ENCODE data around the gene KCNK17. TPM values are rescaled to one million over a fixed set of nuclear protein-coding genes. Genes with fewer than 3 reads are reported as not detected.

The KCNK17 gene
- total RNA-seq, 4 donors from 2014 or later: 0.67 to 2.1 (median 1.7) TPM; not detected in 1

GRCh38 chr6:39330476-39330875, 16.3 kb upstream of the KCNK17 start:
- DNase-seq: no peak
- TF ChIP-seq CTCF (IDR thresholded peaks at IDR 0.05) (no peak), POLR2A (IDR thresholded peaks at IDR 0.05) (no peak)
- no peaks in the 10 kb centered on the region for H3K27me3 ChIP-seq
- no peaks in the 10 kb centered on the region for H3K36me3 ChIP-seq
- no peaks in the 10 kb centered on the region for H3K9me3 ChIP-seq
- H3K27ac ChIP-seq: no peak overlapping the region
- H3K4me3 ChIP-seq: no peak overlapping the region
- H3K4me1 ChIP-seq: no peaks in the 10 kb centered on the region

GRCh38 chr6:39330057-39330456, 15.8 kb upstream of the KCNK17 start:
- no peak for DNase-seq
- no peaks in the 10 kb centered on the region for H3K27me3 ChIP-seq
- H3K27ac ChIP-seq: no peak overlapping the region
- H3K4me1 ChIP-seq: no peaks in the 10 kb centered on the region
- H3K9me3 ChIP-seq: no peaks in the 10 kb centered on the region
- TF ChIP-seq POLR2A (IDR thresholded peaks at IDR 0.05) (no peak), CTCF (IDR thresholded peaks at IDR 0.05) (no peak)
- H3K4me3 ChIP-seq: no peak overlapping the region
- no peaks in the 10 kb centered on the region for H3K36me3 ChIP-seq

GRCh38 chr6:39328066-39328465, 13.8 kb upstream of the KCNK17 start:
- Histone ChIP-seq H3K36me3 (no peaks in the 10 kb centered on the region), H3K27ac (no peak overlapping the region), H3K9me3 (no peaks in the 10 kb centered on the region), H3K4me3 (no peak overlapping the region), H3K27me3 (no peaks in the 10 kb centered on the region), H3K4me1 (no peaks in the 10 kb centered on the region)
- DNase-seq: no peak
- TF ChIP-seq CTCF (IDR thresholded peaks at IDR 0.05) (no peak), POLR2A (IDR thresholded peaks at IDR 0.05) (no peak)

- no peak for DNase-seq
- no peak overlapping the region for H3K4me3 ChIP-seq
- H3K36me3 ChIP-seq: no peaks in the 10 kb centered on the region
- no peak overlapping the region for H3K27ac ChIP-seq
- no peaks in the 10 kb centered on the region for H3K27me3 ChIP-seq
- no peaks in the 10 kb centered on the region for H3K9me3 ChIP-seq
- TF ChIP-seq CTCF (IDR thresholded peaks at IDR 0.05) (no peak), POLR2A (IDR thresholded peaks at IDR 0.05) (no peak)
- H3K4me1 ChIP-seq: no peaks in the 10 kb centered on the region
These were observed 13.3 kb upstream of the KCNK17 start for GRCh38 chr6:39327507-39327906.

- Histone ChIP-seq H3K36me3 (no peaks in the 10 kb centered on the region), H3K27me3 (no peaks in the 10 kb centered on the region), H3K4me1 (no peaks in the 10 kb centered on the region), H3K9me3 (no peaks in the 10 kb centered on the region), H3K27ac (no peak within 1 kb of the TSS), H3K4me3 (no peak within 1 kb of the TSS)
- TF ChIP-seq POLR2A (IDR thresholded peaks at IDR 0.05) (no peak), CTCF (IDR thresholded peaks at IDR 0.05) (no peak)
- no peak for DNase-seq
These were observed 8.2 kb upstream of the KCNK17 start, which contains the start of gene KCNK16 for GRCh38 chr6:39322306-39322850. KCNK16 (minus strand) TSS chr6:39322702; CDS start chr6:39322540, 162 bp downstream.

- TF ChIP-seq CTCF (IDR thresholded peaks at IDR 0.05) (no peak), POLR2A (IDR thresholded peaks at IDR 0.05) (no peak)
- no peak overlapping the region for H3K4me3 ChIP-seq
- no peak for DNase-seq
- no peak overlapping the region for H3K27ac ChIP-seq
- no peaks in the 10 kb centered on the region for H3K36me3 ChIP-seq
- no peaks in the 10 kb centered on the region for H3K4me1 ChIP-seq
- no peaks in the 10 kb centered on the region for H3K9me3 ChIP-seq
- no peaks in the 10 kb centered on the region for H3K27me3 ChIP-seq
These were observed 7.5 kb upstream of the KCNK17 start for GRCh38 chr6:39321761-39322160.

All from Peyer's patch (tissue), 4 donors.